Fibroblast of lung (primary cell): ENCODE data around the gene OR6K2. TPM values are rescaled to one million over a fixed set of nuclear protein-coding genes. Genes with fewer than 3 reads are reported as not detected.
"Not testable (repeated sequence)": the region's sequence is repeated elsewhere in the genome, so short reads cannot be mapped to it uniquely, and the experiment has no call there.

Experiments used
- DNase-seq, 2 donors: peaks; one replicate each; pipeline versions ENCODE4 v3.0.0 to v3.0.0-alpha.2; 2010; ENCODE audit warnings: low read depth in 2 of 2
- H2AFZ ChIP-seq: 2 replicates; pipeline ENCODE4 v1.5.1; 2012; ENCODE audit warnings: low read length, control low read depth, inconsistent platforms
- H3K27ac ChIP-seq: 2 replicates; pipeline ENCODE4 v1.5.1; 2011; ENCODE audit warnings: low read length, control low read depth; ENCODE audit not compliant: insufficient read depth
- H3K27me3 ChIP-seq: 2 replicates; pipeline ENCODE4 v1.5.1; 2011; ENCODE audit warnings: mild to moderate bottlenecking, low read length; ENCODE audit not compliant: control insufficient read depth, insufficient read depth
- H3K36me3 ChIP-seq: 2 replicates; pipeline ENCODE4 v1.5.1; 2011; ENCODE audit warnings: low read length; ENCODE audit not compliant: control insufficient read depth, insufficient read depth
- H3K4me1 ChIP-seq: 2 replicates; pipeline ENCODE4 v1.5.1; 2011; ENCODE audit warnings: low read length; ENCODE audit not compliant: control insufficient read depth, insufficient read depth; ENCODE audit errors: extremely low read depth
- H3K4me2 ChIP-seq: 2 replicates; pipeline ENCODE4 v1.5.1; 2011; ENCODE audit warnings: low read length, control low read depth; ENCODE audit not compliant: insufficient read depth; ENCODE audit errors: extremely low read depth
- H3K4me3 ChIP-seq, 4 experiments: fragments of 200-600 bp in 1 of 4; sonication (generic) in 1 of 4; replicated peaks in 1 of 4; 2 replicates each; pipeline ENCODE4 v1.5.1; 2011 to 2016; ENCODE audit warnings: low read length in 4 of 4, low read depth in 3 of 4, mild to moderate bottlenecking in 3 of 4, control low read depth in 2 of 4, inconsistent platforms in 1 of 4, mixed read lengths in 1 of 4; ENCODE audit not compliant: insufficient read depth in 1 of 4; ENCODE audit errors: control extremely low read depth in 1 of 4
- H3K79me2 ChIP-seq: 2 replicates; pipeline ENCODE4 v1.5.1; 2012; ENCODE audit warnings: mild to moderate bottlenecking, low read length, inconsistent platforms; ENCODE audit not compliant: control insufficient read depth, insufficient read depth
- H3K9ac ChIP-seq: 2 replicates; pipeline ENCODE4 v1.5.1; 2011; ENCODE audit warnings: mild to moderate bottlenecking, low read length, control low read depth; ENCODE audit not compliant: insufficient read depth
- H3K9me3 ChIP-seq: 2 replicates; pipeline ENCODE4 v1.5.1; 2012; ENCODE audit warnings: low read depth, low read length; ENCODE audit not compliant: control insufficient read depth, insufficient read depth
- H4K20me1 ChIP-seq: 2 replicates; pipeline ENCODE4 v1.5.1; 2011; ENCODE audit warnings: low read length; ENCODE audit not compliant: control insufficient read depth, insufficient read depth; ENCODE audit errors: extremely low read depth
- CTCF ChIP-seq, 2 donors: IDR thresholded peaks in 1 of 2; conservative IDR thresholded peaks in 1 of 2; 1 replicate in 1 of 2; 2 replicates in 1 of 2; pipeline ENCODE4 v1.5.1; 2011 to 2012; ENCODE audit warnings: low read length in 2 of 2, control low read depth in 1 of 2, inconsistent platforms in 1 of 2, low read depth in 1 of 2, mild to moderate bottlenecking in 1 of 2
- EZH2 ChIP-seq: IDR thresholded peaks from 2 replicates; pipeline ENCODE4 v1.5.1; 2012; ENCODE audit warnings: low read length, control low read depth, mild to moderate bottlenecking; ENCODE audit errors: missing control alignments
- polyA plus RNA-seq, 2 donors: library from polyadenylated mRNA; depleted of rRNA in 1 of 2; stranded (reverse) in 1 of 2; unstranded in 1 of 2; fragments of >200 nt; gene quantifications; 2 replicates each; pipeline ENCODE4 v1.2.1, GENCODE V29; 2011 to 2012; ENCODE audit warnings: missing spikeins in 1 of 2
- total RNA-seq: library from RNA; depleted of rRNA; stranded (reverse); fragments of >200 nt; gene quantifications from 2 replicates; pipeline ENCODE4 v1.2.1, GENCODE V29; 2014

The OR6K2 gene
- total and polyA plus RNA-seq, 2 donors (not counting 1 experiment from before 2014, with no cell fraction given): not detected

GRCh38 chr1:158692356-158692755 is 8.1 kb downstream of the OR6K2 start:
- no peaks in the 10 kb centered on the region for H4K20me1 ChIP-seq
- H3K27ac ChIP-seq: no peak overlapping the region
- H3K4me1 ChIP-seq: no peaks in the 10 kb centered on the region
- no peaks in the 10 kb centered on the region for H3K79me2 ChIP-seq
- no peaks in the 10 kb centered on the region for H3K27me3 ChIP-seq
- H3K36me3 ChIP-seq: no peaks in the 10 kb centered on the region
- no peak overlapping the region for H3K4me2 ChIP-seq
- H3K4me3 ChIP-seq: no peak overlapping the region
- H3K9ac ChIP-seq: no peak overlapping the region
- DNase-seq: no peak
- no peak for TF ChIP-seq CTCF (conservative IDR thresholded peaks at IDR 0.05 in 1 of 2, IDR thresholded peaks at IDR 0.05 in 1 of 2; ENCODE audit: low read depth in 1 of 2, low read length in 2 of 2)
- no peak overlapping the region for H2AFZ ChIP-seq
- H3K9me3 ChIP-seq: no peaks in the 10 kb centered on the region

GRCh38 chr1:158691907-158692306 is 8.5 kb downstream of the OR6K2 start:
- Histone ChIP-seq H3K4me3 (no peak overlapping the region), H3K9ac (no peak overlapping the region), H3K9me3 (no peaks in the 10 kb centered on the region), H2AFZ (no peak overlapping the region), H3K4me2 (no peak overlapping the region), H3K4me1 (no peaks in the 10 kb centered on the region), H4K20me1 (no peaks in the 10 kb centered on the region), H3K27ac (no peak overlapping the region), H3K79me2 (no peaks in the 10 kb centered on the region), H3K27me3 (no peaks in the 10 kb centered on the region), H3K36me3 (no peaks in the 10 kb centered on the region)
- no peak for TF ChIP-seq EZH2
- no peak for TF ChIP-seq CTCF (conservative IDR thresholded peaks at IDR 0.05 in 1 of 2, IDR thresholded peaks at IDR 0.05 in 1 of 2; ENCODE audit: low read depth in 1 of 2, low read length in 2 of 2)
- DNase-seq: no peak

GRCh38 chr1:158691149-158691548 is 9.3 kb downstream of the OR6K2 start:
- not testable (repeated sequence) for DNase-seq, H3K9ac ChIP-seq, H3K27ac ChIP-seq, H4K20me1 ChIP-seq, H3K4me1 ChIP-seq, H3K36me3 ChIP-seq, H3K9me3 ChIP-seq, H3K4me3 ChIP-seq, H3K79me2 ChIP-seq, H2AFZ ChIP-seq, H3K4me2 ChIP-seq, H3K27me3 ChIP-seq

GRCh38 chr1:158689875-158690274 is 10.6 kb downstream of the OR6K2 start:
- no peak overlapping the region for H3K9ac ChIP-seq
- H3K4me2 ChIP-seq: no peak overlapping the region
- H3K79me2 ChIP-seq: no peaks in the 10 kb centered on the region
- H4K20me1 ChIP-seq: no peaks in the 10 kb centered on the region
- H3K36me3 ChIP-seq: no peaks in the 10 kb centered on the region
- no peak overlapping the region for H3K4me3 ChIP-seq
- H3K27ac ChIP-seq: no peak overlapping the region
- DNase-seq: no peak
- no peaks in the 10 kb centered on the region for H3K9me3 ChIP-seq
- no peak overlapping the region for H2AFZ ChIP-seq
- no peaks in the 10 kb centered on the region for H3K4me1 ChIP-seq
- no peaks in the 10 kb centered on the region for H3K27me3 ChIP-seq
- no peak for TF ChIP-seq EZH2
- no peak for TF ChIP-seq CTCF (conservative IDR thresholded peaks at IDR 0.05 in 1 of 2, IDR thresholded peaks at IDR 0.05 in 1 of 2; ENCODE audit: low read depth in 1 of 2, low read length in 2 of 2)
